Measurements from ENCODE around the gene NR1I2.

- TF ChIP-seq SNAI2 (CRISPR knock-in tag; IDR thresholded peaks at IDR 0.05) (no peak), ZFP3 (CRISPR knock-in tag; IDR thresholded peaks at IDR 0.05) (no peak), PATZ1 (CRISPR knock-in tag; IDR thresholded peaks at IDR 0.05; ENCODE audit: borderline replicate concordance) (no peak), ZFP30 (CRISPR knock-in tag; IDR thresholded peaks at IDR 0.05) (no peak), ZC3H10 (CRISPR knock-in tag; IDR thresholded peaks at IDR 0.05) (no peak), ZNF565 (CRISPR knock-in tag; conservative IDR thresholded peaks at IDR 0.05; ENCODE audit: low read depth) (no peak), RARB (CRISPR knock-in tag; IDR thresholded peaks at IDR 0.05) (no peak), TCF4 (CRISPR knock-in tag; IDR thresholded peaks at IDR 0.05; ENCODE audit: borderline replicate concordance) (no peak), ESRRG (CRISPR knock-in tag; IDR thresholded peaks at IDR 0.05) (no peak), PPARA (CRISPR knock-in tag; IDR thresholded peaks at IDR 0.05; ENCODE audit: borderline replicate concordance) (no peak), TSHZ2 (CRISPR knock-in tag; IDR thresholded peaks at IDR 0.05) (no peak), CSDC2 (CRISPR knock-in tag; IDR thresholded peaks at IDR 0.05) (no peak), ARNTL (CRISPR knock-in tag; IDR thresholded peaks at IDR 0.05; ENCODE audit: borderline replicate concordance, low read depth) (no peak), POU6F1 (CRISPR knock-in tag; IDR thresholded peaks at IDR 0.05; ENCODE audit: borderline replicate concordance, low read depth) (no peak)
Observed at GRCh38 chr3:119759962-119760361, 21.9 kb upstream of the NR1I2 start.

Data from SK-N-SH treated with all-trans-retinoic acid at 6 μM for 48 hours (cell line).